NCI-H1092 treated with DMSO at 0.1 percent for 48 hours (cell line): ENCODE data around the gene GTF2IRD1.
"Not testable (repeated sequence)": the region's sequence is repeated elsewhere in the genome, so short reads cannot be mapped to it uniquely, and the experiment has no call there.

ENCODE experiments used
- DNase-seq: peaks from one replicate; lab custom pipeline; 2025; lab: John Stamatoyannopoulos, UW

GTF2IRD1 gene

DNA sequence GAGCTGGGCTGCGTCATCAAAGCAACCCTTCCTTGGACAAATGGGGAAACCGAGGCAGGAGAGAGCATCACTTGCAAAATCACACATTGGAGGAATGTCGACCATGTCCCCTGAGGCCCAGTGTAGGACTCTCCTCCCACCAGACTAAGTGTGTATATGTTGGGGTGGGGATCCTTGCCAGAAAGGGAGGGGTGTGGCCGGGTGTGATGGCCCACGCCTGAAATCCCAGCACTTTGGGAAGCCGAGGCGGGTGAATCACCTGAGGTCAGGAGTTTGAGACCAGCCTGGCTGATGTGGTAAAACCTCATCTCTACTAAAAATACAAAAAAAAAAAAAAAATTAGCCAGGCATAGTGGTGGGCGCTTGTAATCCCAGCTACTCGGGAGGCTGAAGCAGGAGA lies 23.3 kb upstream of the GTF2IRD1 start:
- not testable (repeated sequence) for DNase-seq

DNA sequence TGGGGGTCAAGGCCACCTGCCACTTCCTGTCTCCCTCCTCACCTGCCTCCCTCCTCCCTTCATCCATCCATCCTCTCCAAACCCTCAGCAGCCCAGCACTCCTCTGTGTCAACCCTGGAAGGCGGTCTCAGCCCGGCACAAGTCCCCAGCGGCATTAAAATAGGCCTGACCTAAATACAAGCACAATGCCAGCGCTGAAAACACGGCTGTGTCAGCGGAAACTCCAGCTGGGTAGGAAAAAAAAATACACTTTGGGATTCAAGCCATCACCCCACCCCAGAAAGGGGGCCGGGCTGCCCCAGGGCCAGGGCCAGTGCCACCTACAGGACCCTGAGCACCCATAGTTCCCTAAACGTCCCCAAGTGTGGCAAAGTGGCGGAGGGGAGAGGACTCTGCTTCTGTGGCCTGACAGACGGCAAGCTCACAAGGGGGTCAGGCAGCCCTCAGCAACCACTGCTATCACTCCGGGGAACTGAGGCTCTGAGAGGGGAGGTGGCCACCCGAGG lies 22.7 kb upstream of the GTF2IRD1 start:
- DNase-seq = peak; percentile 34

DNA sequence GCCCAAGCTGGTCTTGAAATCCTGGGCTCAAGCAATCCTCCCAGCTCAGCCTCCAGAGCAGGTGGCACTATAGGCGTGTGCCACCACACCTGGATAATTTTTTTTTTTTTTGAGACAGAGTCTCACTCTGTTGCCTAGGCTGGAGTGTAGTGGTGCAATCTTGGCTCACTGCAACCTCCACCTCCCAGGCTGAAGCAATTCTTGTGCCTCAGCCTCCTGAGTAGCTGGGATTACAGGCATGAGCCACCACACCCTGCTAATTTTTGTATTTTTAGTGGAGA lies 16.5 kb upstream of the GTF2IRD1 start:
- not testable (repeated sequence) for DNase-seq

DNA sequence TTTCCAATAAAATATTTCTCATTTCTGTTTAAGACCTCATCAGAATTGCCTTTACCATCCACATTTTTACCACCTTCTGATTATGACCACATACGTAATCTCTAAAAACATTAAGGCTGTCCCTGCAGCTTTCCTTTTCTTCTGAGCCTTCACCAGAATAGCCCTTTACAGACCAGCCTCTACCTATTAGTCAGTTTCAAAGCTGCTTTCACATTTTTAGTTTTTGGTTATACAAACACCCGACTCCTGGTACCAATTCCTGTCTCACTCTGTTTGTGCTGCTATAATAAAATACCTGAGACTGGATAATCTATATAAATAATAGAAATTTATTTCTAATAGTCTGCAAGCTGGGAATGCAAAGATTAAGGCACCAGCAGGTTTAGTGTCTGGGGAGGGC lies 15.4 kb upstream of the GTF2IRD1 start:
- no peak for DNase-seq

DNA sequence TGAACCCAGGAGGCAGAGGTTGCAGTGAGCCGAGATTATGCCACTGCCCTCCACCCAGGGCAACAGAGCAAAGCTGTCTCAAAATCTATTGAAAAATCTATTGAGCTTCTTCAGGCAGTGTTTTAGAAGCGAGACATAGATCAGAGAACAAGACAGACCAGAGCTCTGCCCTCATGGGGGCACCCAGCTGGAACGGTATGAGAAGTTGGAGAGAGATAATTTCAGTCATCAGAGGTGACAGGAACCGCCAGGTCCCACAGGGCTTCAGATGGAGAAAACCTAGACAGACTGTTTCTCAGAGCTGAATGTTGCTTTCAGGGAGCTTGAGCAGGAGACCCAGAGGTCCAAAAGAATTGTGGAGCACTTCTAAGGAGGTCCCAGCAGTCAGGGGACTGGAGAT lies 14.2 kb upstream of the GTF2IRD1 start:
- DNase-seq = no peak

DNA sequence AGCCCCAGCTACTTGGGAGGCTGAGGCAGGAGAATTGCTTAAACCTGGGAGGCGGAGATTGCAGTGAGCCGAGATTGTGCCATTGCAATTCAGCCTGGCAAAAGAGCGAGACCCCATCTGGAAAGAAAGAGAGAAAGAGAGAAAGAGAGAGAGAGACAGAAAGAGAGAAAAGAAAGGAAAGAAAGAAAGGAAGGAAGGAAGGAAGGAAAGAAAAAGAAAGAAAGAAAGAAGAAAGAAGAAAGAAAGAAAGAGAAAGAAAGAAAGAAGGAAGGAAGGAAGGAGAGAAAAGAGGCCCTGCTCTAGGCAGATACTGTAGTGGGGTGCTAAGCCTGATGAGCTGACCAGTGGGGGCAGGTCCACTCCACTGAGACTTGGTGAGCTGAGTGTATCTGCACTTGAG lies 13.6 kb upstream of the GTF2IRD1 start:
- DNase-seq = not testable (repeated sequence)

DNA sequence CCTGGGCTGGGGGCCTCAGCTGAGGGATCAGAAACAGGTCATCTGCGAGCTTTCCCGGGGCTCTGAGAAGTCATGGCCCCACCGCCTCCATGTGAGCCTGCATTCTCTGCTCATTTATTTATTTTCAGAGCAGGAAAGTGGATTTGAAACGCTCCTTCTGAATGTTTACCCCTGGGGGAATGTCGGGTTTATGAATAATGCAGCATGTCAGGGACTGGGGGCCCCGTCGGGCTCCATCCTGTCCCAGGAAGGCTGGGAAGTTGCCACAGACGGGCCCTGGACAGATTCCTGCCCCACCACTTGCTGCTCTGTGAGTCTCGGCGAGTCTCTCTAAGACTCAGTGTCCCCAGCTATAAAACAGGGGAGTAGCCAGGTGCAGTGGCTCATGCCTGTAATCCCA lies 11.9 kb upstream of the GTF2IRD1 start:
- DNase-seq = no peak

DNA sequence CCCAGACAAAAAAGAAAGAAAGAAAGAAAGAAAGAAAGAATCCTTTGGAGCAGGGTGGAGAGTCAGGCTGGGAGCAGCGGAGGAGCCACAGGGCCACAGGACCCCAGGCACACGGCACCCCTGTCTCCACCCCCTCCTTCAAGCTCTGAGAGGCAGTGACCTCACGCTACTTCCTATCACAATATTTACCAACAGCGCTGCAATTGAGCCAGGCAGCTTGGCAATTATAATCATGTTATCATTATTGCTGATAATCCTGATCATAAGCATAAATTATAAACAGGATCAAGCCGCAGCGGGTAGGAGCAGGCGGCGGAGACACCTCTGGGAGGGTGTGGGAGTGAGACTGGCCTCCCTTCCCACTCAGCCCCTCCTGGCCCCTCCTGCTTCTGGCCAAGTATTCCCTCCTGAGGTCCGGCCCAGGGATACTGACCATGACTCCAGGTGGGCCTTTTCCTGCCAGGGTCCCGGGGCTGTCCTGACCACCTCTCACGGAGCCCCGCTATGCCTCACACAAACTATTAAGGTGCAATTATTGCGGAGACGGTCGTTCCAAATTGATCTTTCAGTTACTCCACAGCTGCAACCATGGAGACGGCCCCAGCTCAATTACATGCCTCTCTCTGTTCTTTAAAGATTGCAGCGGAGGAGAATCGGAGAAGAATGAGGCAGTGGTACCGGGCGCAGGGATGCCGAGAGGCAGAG lies 10.0 kb upstream of the GTF2IRD1 start:
- peak; percentile 59 for DNase-seq

DNA sequence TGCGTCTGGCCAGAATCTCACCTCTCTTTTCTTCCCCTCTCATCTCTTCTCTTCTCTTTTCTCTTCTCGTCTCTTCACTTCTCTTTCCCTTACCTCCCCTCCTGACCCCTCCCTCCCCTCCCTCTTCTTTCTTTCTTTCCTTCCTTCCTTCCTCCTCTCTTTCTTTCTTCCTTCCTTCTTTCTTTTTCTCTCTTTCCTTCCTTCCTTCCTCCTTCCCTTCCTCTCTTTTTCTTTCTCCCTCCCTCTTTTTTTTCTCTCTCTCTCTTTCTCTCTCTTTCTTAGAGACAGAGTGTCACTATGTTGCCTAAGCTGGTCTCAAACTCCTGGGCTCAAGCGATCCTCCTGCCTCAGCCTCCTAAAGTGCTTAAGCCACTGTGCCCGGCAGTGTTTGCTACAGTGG lies 4.6 kb upstream of the GTF2IRD1 start:
- DNase-seq = no peak

DNA sequence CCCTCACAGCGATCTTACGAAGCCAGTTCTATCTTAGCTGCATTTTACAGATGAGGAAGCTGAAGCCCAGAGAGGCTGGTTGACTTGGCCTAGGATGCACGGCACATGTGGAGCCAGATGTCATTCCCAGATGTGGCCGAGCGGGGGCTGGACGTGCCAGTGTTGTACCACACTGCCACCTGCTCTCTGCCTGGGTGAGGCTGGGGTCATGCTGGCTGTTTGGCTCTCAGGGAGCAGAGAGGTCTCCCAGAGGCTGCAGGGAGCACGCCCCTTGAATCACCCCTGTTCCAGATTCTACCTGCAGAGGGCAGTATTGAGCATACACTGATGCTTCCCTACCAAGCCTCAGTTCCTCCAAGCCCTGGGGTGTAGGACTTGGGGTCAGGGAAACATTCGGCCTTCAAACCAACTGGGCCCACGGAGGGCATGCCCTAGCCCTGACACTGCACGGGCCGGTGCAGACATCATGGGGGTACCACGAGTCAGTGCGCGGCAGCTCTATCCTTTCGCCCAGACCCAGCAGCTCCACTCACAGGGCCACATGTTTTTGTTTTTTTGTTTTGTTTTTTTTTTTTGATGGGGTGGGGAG lies 3.8 kb upstream of the GTF2IRD1 start:
- DNase-seq = peak; percentile 67

DNA sequence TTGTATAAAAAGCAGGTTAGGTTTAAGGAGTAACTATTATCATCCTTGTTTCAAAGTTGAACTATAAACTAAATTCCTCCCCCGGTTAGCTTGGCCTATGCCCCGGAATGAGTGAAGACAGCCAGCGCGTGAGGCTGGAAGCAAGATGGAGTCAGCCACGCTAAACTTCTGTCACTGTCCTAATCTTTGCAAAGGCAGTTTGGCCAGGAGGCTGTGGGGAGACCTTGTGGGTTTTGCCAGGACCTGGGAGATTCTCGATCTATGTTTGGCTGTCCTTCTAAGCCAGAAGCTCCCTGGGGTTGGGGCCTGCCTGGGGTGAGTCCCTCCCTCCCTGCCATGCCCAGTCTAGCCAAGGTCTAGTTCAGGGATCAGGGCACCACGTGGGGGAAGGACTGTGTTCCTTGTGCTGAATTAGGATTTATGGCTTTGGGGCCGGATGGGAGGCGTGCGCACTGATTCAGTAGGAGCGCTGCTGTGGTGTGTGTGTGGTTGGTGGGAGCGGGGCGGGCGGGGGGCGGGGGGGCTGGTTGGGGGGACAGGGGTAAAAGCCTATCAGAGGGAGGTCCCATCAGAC lies 871 bp upstream of the GTF2IRD1 start:
- no peak for DNase-seq

DNA sequence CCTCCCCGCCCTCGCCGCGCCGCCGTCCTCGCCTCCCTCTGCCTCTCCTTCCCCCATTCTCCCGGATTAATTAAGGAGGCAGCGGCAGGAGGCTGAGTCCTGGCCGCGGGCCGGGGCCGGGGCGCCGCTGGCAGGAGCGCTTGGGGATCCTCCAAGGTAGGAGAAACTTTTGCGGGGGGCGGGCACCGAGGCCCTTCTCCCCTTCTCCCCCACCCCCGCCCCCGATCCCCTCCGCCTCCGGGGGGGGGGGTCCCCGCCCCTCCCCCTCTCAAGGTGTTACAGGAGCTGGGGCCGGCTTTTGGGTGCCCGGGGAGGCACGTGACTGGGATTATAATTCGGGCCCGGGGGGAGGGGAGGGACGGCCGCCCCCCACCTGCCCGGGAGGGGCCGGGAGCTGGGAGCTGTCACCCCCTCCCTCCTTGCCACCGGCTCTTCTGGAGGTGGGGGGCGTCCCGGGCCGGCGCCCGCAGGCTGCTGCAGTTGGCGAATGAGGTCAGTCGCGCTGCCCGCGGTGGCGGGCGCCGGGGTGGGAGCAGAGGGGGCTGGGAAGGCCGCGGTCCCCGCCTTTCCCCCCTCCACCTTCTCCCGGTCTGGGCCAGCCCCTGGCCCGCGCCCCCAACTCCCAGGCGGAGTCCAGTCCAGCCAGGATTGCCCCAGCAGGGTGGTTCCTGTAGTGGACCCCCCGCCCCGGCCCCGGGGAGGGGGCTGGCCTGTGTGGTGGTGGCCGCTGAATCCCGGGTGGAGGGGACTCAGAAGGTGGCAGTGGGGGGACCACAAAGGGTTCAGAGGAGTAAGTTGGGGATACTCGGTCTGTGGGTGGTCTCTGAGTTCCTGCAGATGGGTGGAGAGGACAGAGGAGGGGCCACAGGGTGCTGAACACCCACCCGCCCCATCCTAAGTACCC lies 567 bp downstream of the GTF2IRD1 start:
- no peak for DNase-seq

DNA sequence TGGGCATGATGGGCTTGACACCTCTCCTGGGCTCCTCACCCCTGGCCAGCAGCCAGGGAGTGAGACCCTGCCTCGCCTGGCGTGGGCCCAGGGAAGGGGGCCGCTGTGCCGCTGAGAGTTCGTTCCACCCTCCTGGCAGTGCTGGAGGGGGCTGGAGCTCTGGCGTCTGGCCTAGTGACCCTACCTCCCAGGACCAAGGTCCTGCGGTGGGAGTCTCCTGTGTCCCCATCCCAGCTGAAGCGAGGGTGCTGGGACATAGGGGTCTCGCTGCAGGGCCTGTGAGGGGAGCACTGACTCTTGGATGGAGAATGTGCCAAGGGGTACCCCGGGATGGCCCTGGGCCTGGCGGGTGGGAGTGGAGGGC lies 1.2 kb downstream of the GTF2IRD1 start:
- DNase-seq = no peak

DNA sequence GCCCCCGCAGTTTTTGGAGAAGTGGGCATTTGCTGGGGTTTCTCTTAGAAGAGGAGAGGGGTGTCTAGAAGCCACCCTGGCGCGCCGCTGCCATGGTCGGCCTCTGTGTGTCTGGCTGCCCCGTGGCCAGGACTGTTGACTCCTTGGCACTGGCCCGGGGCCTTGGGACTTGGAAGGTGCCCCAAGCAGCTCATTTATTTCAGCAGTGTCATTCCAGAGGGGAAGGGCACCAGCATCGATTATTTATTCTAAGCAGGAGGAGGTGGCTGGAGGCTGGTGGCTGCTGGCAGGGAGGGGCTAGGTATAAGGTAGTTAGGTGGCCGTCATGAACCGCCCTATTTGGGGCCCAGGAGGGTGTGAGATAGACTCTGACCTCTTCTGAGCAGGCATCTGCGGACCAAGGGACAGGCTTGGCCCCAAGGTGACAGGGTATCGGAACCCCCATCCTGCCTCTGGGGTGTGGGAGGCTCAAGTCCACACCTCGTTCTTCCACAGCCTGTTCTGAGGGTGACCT lies 1.6 kb downstream of the GTF2IRD1 start:
- DNase-seq = no peak

DNA sequence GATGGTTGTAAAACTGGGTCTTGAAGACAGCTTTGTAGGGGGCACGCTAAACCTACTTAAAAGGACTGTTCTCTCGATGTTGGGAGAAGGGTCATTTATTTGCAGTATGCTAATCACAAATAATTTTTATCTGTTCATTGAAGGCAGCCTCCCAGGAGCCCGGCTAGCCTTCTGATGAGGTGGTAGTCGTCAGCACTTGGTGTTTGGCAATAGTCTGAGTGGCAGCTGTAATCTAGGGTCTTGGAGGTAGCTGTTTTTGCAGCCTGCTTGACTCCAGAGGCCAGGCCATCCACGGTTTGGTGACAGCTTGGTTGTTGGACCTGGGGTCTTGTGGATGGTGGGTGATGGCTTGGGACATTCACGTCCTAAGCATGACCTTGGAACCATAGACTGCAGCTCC lies 2.2 kb downstream of the GTF2IRD1 start:
- DNase-seq = no peak

DNA sequence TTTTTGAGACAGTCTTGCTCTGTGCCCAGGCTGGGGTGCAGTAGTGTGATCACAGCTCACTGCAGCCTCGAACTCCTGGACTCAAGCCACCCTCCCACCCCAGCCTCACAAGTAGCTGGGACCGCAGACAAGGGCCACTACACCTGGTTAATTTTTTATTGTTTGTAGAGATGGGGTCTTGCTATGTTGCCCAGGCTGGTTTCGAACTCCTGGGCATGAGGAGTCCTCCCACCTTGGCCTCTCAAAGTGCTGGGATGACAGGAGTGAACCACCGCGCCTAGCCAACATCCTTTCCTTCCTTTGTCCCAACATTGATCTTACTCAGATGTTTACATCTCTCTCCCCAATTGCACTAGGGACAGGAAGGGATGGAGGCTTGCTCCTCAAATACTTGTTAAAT lies 3.3 kb downstream of the GTF2IRD1 start:
- no peak for DNase-seq

DNA sequence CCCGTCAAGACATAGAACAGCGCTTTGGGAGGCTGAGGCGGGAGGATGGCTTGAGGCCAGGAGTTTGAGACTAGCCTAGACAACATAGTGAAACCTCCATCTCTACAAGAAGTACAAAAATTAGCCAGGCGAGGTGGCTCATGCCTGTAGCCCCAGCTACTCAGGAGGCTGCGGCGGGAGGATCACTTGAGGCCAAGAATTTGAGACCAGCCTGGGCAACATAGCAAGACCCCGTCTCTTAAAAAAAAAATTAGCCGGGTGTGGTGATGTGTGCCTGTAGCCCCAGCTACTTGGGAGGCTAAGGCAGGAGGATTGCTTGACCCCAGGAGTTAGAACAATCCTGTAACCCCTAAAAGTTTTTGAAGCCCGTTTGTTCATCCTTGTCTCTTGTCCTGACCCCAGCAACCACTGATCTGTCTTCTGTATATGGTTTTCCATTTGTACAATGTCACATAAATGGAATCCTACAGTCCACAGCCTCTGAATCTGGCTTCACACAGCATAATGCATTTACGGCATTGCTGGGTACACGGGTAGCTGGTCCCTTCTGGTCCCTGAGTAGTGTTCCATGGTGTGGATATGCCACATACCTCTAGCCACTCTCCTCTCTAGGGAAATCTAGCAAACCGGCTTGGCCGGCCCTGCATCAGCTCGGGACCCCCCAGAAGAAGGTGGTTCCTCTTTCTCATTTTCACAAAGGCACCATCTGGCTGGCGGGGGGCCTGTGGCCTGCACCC lies 8.4 kb downstream of the GTF2IRD1 start:
- DNase-seq = no peak

DNA sequence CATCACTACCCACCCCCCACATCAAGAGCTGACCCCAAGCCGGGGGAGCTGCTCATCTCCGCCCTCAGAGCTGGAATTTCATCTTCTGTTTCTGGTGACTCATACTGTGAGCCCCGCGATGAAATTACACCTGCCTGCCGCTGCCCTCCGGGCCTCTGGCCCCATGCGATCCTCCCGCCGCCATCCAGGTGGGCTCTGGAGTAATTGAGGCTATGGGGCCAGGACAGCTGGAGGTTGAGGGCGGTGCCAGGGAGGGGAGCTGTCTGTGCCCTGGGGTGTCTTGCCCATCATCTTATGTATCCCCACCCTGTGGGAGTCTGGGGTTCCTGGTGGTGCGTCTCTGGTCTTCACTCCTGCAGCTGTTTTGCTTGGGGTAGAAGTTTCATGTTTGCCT lies 9.0 kb downstream of the GTF2IRD1 start:
- DNase-seq = no peak

DNA sequence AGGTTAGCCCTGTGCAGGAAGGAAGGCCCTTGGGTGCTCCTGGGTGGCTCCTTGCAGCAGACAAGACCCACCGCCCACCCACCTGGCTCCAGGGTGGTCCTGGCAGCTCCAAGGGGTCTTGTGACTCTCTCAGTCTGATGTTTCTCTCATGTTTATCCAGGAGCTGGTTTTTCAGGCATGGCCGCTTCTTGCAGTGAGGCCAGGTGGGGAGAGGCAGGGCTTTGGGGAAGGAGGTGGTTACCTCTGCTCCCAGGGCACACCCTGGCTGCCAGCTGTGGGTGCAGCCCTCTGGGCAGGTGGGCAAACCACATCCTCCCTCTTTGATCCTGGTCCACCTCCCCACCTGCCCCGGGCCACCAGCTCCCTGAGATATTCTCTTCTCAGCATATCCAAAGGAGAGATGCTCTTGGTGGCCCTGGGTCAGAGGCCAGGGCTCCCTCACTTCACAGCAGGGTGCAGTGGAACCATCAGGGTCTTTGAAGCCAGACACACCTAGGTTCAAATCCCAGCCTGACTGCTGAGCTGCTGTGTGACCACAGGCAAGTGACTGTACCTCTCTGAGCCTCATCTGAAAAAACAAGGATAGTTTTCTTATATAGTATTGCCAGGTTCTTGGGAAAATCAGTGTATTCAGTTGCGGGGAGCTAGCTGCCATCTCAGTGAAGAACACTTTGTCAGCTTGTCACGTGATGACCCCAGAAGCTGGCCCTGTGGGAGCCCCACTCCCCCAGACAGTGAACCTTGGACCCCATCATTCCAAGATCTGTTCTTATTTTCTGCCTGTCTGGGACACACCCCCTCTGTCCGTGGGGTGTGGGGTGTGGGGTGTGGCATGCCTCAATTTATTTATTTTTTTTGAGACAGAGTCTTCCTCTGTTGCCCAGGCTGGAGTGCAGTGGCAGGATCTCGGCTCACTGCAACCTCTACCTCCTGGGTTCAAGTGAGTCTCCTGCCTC lies 11.5 kb downstream of the GTF2IRD1 start:
- DNase-seq = no peak

DNA sequence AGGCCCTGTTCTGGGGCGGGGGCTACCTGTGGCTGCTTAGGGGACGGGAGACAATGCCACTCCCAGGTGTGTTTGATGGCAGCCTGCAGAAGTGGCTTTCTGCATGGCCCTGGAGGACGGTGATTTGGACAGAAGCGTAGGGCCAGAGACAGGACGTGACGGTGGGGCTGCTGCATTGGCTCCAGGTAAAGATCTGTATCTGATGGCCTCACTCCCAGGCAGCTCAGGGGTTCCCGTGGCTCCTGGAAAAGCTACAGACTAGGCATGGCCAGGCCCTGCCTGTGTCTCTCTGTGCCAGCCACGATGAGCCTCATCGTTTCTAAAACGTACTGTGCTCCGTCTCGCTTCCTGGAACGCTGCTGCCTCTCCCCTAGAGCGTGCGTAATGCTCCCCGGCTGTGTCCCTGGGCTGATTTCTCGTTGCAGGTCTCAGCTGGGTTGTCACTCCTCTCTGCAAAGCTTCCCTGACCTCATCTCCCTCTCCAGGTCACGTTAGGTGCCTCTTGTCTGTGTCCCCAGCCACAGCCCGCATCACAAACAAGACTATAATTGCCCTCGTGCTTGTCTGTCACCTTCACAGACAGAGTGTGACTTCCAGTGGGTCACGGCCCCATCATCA lies 12.6 kb downstream of the GTF2IRD1 start:
- no peak for DNase-seq
